CD8-positive, alpha-beta memory T cell (primary cell): ENCODE results near the gene NAT16. TPM values are rescaled to one million over a fixed set of nuclear protein-coding genes. Genes with fewer than 3 reads are reported as not detected.

Experiments used
- CTCF ChIA-PET: fragments of 350-600 bp; sonication (Branson Sonifier 250); formaldehyde crosslinking; loops from one replicate; lab custom pipeline; 2021; ENCODE audit warnings: antibody characterized with exemption; lab: Charles Lee
- POLR2A ChIA-PET: fragments of 350-600 bp; sonication (Branson Sonifier 250); formaldehyde crosslinking; loops from one replicate; lab custom pipeline; 2021; ENCODE audit warnings: antibody characterized with exemption; lab: Charles Lee
- DNase-seq, 5 donors: peaks; one replicate each; pipeline versions ENCODE4 v3.0.0 to v3.0.0-alpha.2; 2020 to 2022; ENCODE audit warnings: mixed read lengths in 1 of 5
- H3K27ac ChIP-seq: one replicate; pipeline ENCODE4 v1.7.0; 2013; ENCODE audit warnings: low read depth, mild to moderate bottlenecking, low read length, moderate library complexity
- H3K27me3 ChIP-seq: 2 replicates; pipeline ENCODE4 v1.7.0; 2013; ENCODE audit warnings: low read length, mild to moderate bottlenecking; ENCODE audit not compliant: insufficient read depth, poor library complexity, severe bottlenecking
- H3K36me3 ChIP-seq: 2 replicates; pipeline ENCODE4 v1.7.0; 2013; ENCODE audit warnings: mild to moderate bottlenecking, low read length, moderate library complexity; ENCODE audit not compliant: insufficient read depth
- H3K4me1 ChIP-seq: 2 replicates; pipeline ENCODE4 v1.7.0; 2013; ENCODE audit warnings: mild to moderate bottlenecking, low read length, moderate library complexity; ENCODE audit not compliant: insufficient read depth
- H3K4me3 ChIP-seq: 2 replicates; pipeline ENCODE4 v1.7.0; 2013; ENCODE audit warnings: mild to moderate bottlenecking, low read length
- H3K9me3 ChIP-seq: 2 replicates; pipeline ENCODE4 v1.7.0; 2013; ENCODE audit warnings: mild to moderate bottlenecking, low read length
- H3K27ac Mint-ChIP-seq, 8 donors: one replicate each; pipeline ENCODE4 v1.8.0; 2020 to 2021; ENCODE audit warnings: mixed read lengths in 8 of 8, mild to moderate bottlenecking in 6 of 8, inconsistent platforms in 3 of 8, moderate library complexity in 3 of 8
- H3K27me3 Mint-ChIP-seq, 2 donors: one replicate each; pipeline ENCODE4 v1.8.0; 2020 to 2021; ENCODE audit warnings: mixed read lengths in 2 of 2, mild to moderate bottlenecking in 1 of 2, moderate library complexity in 1 of 2
- H3K36me3 Mint-ChIP-seq, 3 donors: one replicate each; pipeline ENCODE4 v1.8.0; 2020 to 2021; ENCODE audit warnings: mixed read lengths in 3 of 3, inconsistent platforms in 1 of 3, mild to moderate bottlenecking in 1 of 3
- H3K4me1 Mint-ChIP-seq, 3 donors: one replicate each; pipeline ENCODE4 v1.8.0; 2020 to 2021; ENCODE audit warnings: mixed read lengths in 3 of 3, inconsistent platforms in 1 of 3, mild to moderate bottlenecking in 1 of 3
- H3K4me3 Mint-ChIP-seq, 7 donors: one replicate each; pipeline ENCODE4 v1.8.0; 2020 to 2021; ENCODE audit warnings: mixed read lengths in 7 of 7, mild to moderate bottlenecking in 6 of 7, moderate library complexity in 4 of 7, inconsistent platforms in 2 of 7
- H3K9me3 Mint-ChIP-seq, 5 donors: one replicate each; pipeline ENCODE4 v1.8.0; 2020 to 2022; ENCODE audit warnings: mixed read lengths in 5 of 5, mild to moderate bottlenecking in 3 of 5, moderate library complexity in 2 of 5, inconsistent platforms in 1 of 5
- polyA plus RNA-seq: library from polyadenylated mRNA; unstranded; fragments of 300-500 nt; fragmentation: Illumina TruSeq; gene quantifications from one replicate; pipeline ENCODE4 v1.2.3, GENCODE V29; 2021
- total RNA-seq, 2 experiments: library from RNA; stranded (reverse); gene quantifications; one replicate each; pipeline ENCODE4 v1.2.3, GENCODE V29; 2021

Gene NAT16
- total and polyA plus RNA-seq, 3 experiments from 2014 or later: not detected

DNA sequence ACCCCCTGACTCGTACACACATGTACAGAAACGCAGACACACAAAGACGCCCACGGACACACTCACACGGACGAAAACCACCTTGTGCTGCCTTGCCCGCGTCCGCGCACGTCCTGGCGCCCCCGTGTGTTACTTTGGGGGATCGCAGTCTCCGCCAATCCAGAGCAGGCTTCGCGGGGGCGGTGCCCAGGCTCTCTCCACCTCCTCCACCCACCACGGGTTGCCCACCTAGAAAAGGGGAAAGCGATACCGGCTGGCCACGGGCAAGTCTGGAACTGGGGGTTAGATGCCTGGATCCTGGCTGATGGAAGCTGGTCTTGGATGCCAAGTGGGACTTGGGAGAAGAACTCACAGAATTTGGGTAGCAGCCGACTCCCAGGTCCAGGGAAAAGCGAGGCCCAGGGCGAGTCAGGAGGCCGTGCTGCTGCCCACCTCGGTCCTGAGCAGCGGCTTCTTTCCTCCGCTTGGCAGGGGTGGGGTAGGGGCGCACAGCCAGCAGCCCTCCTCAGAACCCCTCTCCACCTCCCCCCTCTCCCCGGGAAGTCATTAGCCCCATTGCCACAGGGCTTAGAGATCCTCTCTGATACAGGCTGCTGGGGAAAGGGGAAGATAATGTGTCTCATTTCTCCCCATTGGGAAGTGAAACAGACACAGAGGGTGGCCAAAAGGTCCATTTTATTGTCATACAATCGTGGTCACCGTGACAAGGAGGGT, 10.1 kb downstream of the NAT16 start:
- Histone ChIP-seq H3K4me3 (peak overlapping the region; percentile 18), H3K9me3 (no peaks in the 10 kb centered on the region), H3K36me3 (no peaks in the 10 kb centered on the region), H3K27ac (no peak overlapping the region), H3K27me3 (peaks cover 91% of the 10 kb centered on the region), H3K4me1 (peaks cover 70% of the 10 kb centered on the region)
- peak overlapping the region in 4 of 8 donors; percentile 2 to 47 (median 28) for H3K27ac Mint-ChIP-seq
- POLR2A ChIA-PET: interaction anchor here (1.3 kb wide), 1 partner anchor 26 kb away, joined by 3 read pairs; no protein-coding TSS in a partner anchor
- peaks cover 48 to 79% (median 54%) of the 10 kb centered on the region in 3 donors for H3K4me1 Mint-ChIP-seq
- no peaks in the 10 kb centered on the region for H3K36me3 Mint-ChIP-seq
- CTCF ChIA-PET: interaction anchor here (1.0 to 3.1 kb wide), 9 partner anchors 13 to 113 kb away, joined by 3 to 38 read pairs (median 4); partner anchors contain the start of gene ZNHIT1
- DNase-seq: peak; percentile 72 to 85 (median 76)
- peaks cover 0 to 6% (median 0%) of the 10 kb centered on the region in 5 donors for H3K9me3 Mint-ChIP-seq
- peak overlapping the region in 5 of 7 donors; percentile 31 to 57 (median 48) for H3K4me3 Mint-ChIP-seq
- H3K27me3 Mint-ChIP-seq: peaks cover 82 to 88% of the 10 kb centered on the region in 2 donors

DNA sequence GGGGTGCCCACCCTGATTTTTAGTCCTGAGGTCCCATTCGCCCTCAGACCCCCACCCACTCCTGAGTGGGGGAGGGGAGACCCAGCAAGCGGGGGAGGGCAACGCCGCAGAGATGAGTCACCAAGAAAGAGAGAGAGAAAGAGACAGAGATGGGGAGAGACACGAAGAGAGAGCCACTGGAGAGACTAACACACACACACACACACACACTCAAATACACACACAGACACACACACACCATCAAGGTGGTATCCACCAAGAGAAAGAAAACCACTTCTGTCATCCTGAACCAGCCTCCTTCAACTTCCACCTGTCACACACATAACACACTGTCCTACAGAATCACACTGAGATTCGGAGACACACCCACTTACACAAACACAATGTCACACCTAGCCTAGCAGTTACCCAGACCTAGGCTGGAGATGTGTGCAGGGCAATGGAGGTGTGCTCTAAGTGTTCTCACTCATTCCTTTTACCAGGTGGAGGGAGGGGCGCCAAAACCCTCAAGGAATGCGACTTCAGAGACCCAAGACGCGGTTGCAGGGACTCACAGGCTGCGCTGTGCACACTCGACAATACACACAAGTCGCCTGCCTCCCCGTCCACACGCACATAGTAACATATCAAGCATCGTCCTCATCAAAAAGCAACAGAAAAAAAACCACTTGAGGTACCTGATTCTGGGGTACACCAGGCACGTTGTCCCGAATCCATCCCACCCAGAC, 10.8 kb downstream of the NAT16 start:
- H3K4me1 Mint-ChIP-seq: peaks cover 50 to 79% (median 59%) of the 10 kb centered on the region in 3 donors
- Histone ChIP-seq H3K4me1 (peaks cover 73% of the 10 kb centered on the region), H3K27me3 (peaks cover 92% of the 10 kb centered on the region), H3K36me3 (no peaks in the 10 kb centered on the region), H3K4me3 (peak overlapping the region; percentile 18), H3K27ac (no peak overlapping the region), H3K9me3 (no peaks in the 10 kb centered on the region)
- ChIA-PET CTCF (interaction anchor here (0.9 to 3.1 kb wide), 6 partner anchors 22 to 74 kb away, joined by 3 to 38 read pairs (median 4); no protein-coding TSS in a partner anchor), POLR2A (no interaction called here)
- H3K36me3 Mint-ChIP-seq: no peaks in the 10 kb centered on the region
- H3K27ac Mint-ChIP-seq: peak overlapping the region in 5 of 8 donors; percentile 2 to 47 (median 11)
- H3K4me3 Mint-ChIP-seq: peak overlapping the region in 5 of 7 donors; percentile 25 to 57 (median 48)
- peaks cover 0 to 6% (median 0%) of the 10 kb centered on the region in 5 donors for H3K9me3 Mint-ChIP-seq
- peaks cover 84 to 85% of the 10 kb centered on the region in 2 donors for H3K27me3 Mint-ChIP-seq
- DNase-seq: no peak

- Histone ChIP-seq H3K27me3 (peaks cover 90% of the 10 kb centered on the region), H3K4me1 (peaks cover 67% of the 10 kb centered on the region), H3K9me3 (no peaks in the 10 kb centered on the region), H3K27ac (no peak overlapping the region), H3K36me3 (no peaks in the 10 kb centered on the region), H3K4me3 (no peak overlapping the region)
- Mint-ChIP-seq H3K4me1 (peaks cover 45 to 77% (median 53%) of the 10 kb centered on the region in 3 donors), H3K9me3 (peaks cover 0 to 4% (median 0%) of the 10 kb centered on the region in 5 donors), H3K27ac (peak overlapping the region in 1 of 8 donors; percentile 71), H3K27me3 (peaks cover 76 to 79% of the 10 kb centered on the region in 2 donors), H3K4me3 (peak overlapping the region in 2 of 7 donors; percentile 37 to 79), H3K36me3 (no peaks in the 10 kb centered on the region)
- ChIA-PET CTCF (interaction anchor here (0.9 to 1.3 kb wide), 4 partner anchors 22 to 99 kb away, joined by 3 to 9 read pairs (median 4); no protein-coding TSS in a partner anchor), POLR2A (no interaction called here)
- no peak for DNase-seq
These were observed 11.6 kb downstream of the NAT16 start for GRCh38 chr7:101168412-101169049.

DNA sequence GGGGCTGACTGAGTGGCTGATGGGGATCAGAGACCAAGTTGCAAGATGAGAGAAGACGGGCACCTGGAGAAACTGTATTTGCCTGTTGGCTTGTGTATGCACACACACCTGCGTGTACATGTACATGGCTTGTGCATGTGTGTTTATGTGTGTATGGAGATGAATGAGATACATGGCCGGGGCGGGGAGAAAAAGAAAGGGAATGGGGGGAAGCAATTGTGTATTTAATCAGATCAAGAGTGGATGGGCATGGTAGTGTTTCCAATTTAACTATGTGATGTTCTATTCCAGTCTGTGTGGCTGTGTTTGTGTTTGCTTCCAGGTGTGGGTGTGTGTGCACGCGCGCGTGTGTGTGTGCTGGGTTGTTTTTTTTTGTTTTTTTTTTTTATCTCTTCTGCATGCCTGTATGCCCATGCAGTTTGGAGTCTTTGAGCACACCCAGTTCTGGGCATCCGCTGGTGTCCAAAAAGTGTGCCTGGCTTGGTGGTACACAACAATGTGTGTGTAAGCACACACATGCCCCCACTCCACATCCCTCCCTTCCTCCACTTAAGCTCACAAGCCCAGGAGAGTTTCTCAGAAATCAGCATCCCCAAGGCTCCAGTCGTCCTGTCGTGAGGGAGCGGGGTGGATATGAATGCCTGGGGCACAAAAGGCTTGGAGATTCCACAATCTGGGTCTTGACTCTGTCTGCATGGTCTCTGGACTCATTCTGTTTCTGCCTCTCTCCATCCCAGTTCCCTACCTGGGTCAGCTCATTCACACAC, 12.3 kb downstream of the NAT16 start:
- no peak for DNase-seq
- Histone ChIP-seq H3K36me3 (no peaks in the 10 kb centered on the region), H3K27me3 (peaks cover 83% of the 10 kb centered on the region), H3K4me3 (no peak overlapping the region), H3K9me3 (no peaks in the 10 kb centered on the region), H3K4me1 (peaks cover 60% of the 10 kb centered on the region), H3K27ac (no peak overlapping the region)
- Mint-ChIP-seq H3K4me1 (peaks cover 45 to 76% (median 53%) of the 10 kb centered on the region in 3 donors), H3K27me3 (peaks cover 72 to 74% of the 10 kb centered on the region in 2 donors), H3K36me3 (no peaks in the 10 kb centered on the region), H3K27ac (peak overlapping the region in 3 of 8 donors; percentile 9 to 71 (median 11)), H3K9me3 (peaks cover 0 to 4% (median 0%) of the 10 kb centered on the region in 5 donors), H3K4me3 (peak overlapping the region in 1 of 7 donors; percentile 79)
- ChIA-PET POLR2A (no interaction called here), CTCF (interaction anchor here (1.0 to 1.3 kb wide), 3 partner anchors 24 to 100 kb away, joined by 3 to 9 read pairs (median 4); no protein-coding TSS in a partner anchor)

DNA sequence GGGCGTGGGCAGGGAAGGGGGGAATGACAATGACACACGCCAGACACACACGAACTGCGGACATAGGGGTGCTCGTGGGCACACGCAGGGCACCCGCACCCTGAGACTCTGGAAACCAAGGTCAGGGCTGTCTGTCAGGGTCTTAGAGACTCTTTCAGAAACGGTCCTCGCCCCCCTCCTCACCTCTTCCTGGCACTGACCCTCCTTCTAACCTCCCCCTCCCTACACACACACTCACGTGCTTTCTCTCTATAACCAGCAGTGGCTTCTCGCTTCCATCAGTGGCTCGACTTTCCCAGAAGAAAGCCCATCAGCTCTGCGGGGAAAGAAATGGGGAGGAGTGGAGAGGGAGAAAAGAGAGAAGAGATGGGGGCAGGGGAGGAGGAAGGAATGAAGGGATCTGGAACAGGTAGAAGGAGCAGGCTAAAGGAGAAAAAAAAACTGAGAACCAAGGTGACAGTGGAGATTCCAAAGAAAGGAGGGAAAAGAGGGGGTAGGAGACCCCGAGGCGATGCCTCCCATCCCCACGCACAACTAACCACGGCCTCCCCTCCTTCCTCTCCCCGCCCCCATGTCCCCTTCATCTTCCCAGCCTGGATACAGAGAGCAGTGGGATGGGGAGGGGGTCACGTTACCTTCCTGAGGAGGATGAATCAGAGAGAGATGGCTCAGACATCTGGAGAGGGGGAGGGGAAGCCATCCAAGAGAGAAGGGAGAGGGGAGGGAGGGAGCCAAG, 13.0 kb downstream of the NAT16 start:
- Mint-ChIP-seq H3K27ac (peak overlapping the region in 4 of 8 donors; percentile 11 to 71 (median 40)), H3K9me3 (peaks cover 0 to 4% (median 0%) of the 10 kb centered on the region in 5 donors), H3K27me3 (peaks cover 73 to 74% of the 10 kb centered on the region in 2 donors), H3K4me3 (peak overlapping the region in 3 of 7 donors; percentile 10 to 80 (median 79)), H3K4me1 (peaks cover 47 to 77% (median 57%) of the 10 kb centered on the region in 3 donors), H3K36me3 (no peaks in the 10 kb centered on the region)
- CTCF ChIA-PET: no interaction called here
- no peaks in the 10 kb centered on the region for H3K9me3 ChIP-seq
- no peak for DNase-seq
- no peak overlapping the region for H3K27ac ChIP-seq
- peaks cover 82% of the 10 kb centered on the region for H3K27me3 ChIP-seq
- POLR2A ChIA-PET: no interaction called here
- H3K4me3 ChIP-seq: no peak overlapping the region
- H3K36me3 ChIP-seq: no peaks in the 10 kb centered on the region
- H3K4me1 ChIP-seq: peaks cover 59% of the 10 kb centered on the region

DNA sequence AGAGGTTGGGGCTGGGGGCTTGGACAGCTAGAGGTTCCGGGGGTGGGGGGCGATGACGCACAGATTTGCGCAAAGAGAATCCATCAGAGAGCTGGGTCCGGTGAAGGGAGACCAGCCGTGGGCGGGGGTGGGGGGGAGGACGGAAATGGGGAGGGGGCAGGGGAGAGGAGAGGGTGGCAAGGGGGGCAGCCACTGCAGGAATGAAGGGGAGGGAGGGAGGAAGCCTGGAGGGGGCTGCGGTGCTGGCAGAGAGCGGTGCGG, 13.5 kb downstream of the NAT16 start:
- no peak for DNase-seq
- Mint-ChIP-seq H3K27ac (peak overlapping the region in 2 of 8 donors; percentile 33 to 71), H3K9me3 (peaks cover 0 to 4% (median 0%) of the 10 kb centered on the region in 5 donors), H3K4me3 (no peak overlapping the region), H3K27me3 (peaks cover 69 to 71% of the 10 kb centered on the region in 2 donors), H3K4me1 (peaks cover 44 to 72% (median 53%) of the 10 kb centered on the region in 3 donors), H3K36me3 (no peaks in the 10 kb centered on the region)
- H3K27me3 ChIP-seq: peaks cover 80% of the 10 kb centered on the region
- no peak overlapping the region for H3K4me3 ChIP-seq
- no peaks in the 10 kb centered on the region for H3K9me3 ChIP-seq
- H3K4me1 ChIP-seq: peaks cover 54% of the 10 kb centered on the region
- CTCF ChIA-PET: interaction anchor here (0.8 to 2.4 kb wide), 2 partner anchors 11 to 14 kb away, joined by 3 to 9 read pairs; no protein-coding TSS in a partner anchor
- POLR2A ChIA-PET: no interaction called here
- no peaks in the 10 kb centered on the region for H3K36me3 ChIP-seq
- H3K27ac ChIP-seq: no peak overlapping the region
